GM19324 (cell line): ENCODE measurements around the gene LCNL1.

ENCODE experiments used
- ATAC-seq: cut with Tn5 transposase; IDR thresholded peaks from one replicate; pipeline ENCODE4 v1.9.1; 2021; ENCODE audit warnings: mild to moderate bottlenecking, moderate library complexity; ENCODE audit not compliant: unreplicated experiment, low FRiP score

LCNL1 gene

GRCh38 chr9:137034039-137034708 is 51.4 kb downstream of the LCNL1 start:
- ATAC-seq = no peak

DNA sequence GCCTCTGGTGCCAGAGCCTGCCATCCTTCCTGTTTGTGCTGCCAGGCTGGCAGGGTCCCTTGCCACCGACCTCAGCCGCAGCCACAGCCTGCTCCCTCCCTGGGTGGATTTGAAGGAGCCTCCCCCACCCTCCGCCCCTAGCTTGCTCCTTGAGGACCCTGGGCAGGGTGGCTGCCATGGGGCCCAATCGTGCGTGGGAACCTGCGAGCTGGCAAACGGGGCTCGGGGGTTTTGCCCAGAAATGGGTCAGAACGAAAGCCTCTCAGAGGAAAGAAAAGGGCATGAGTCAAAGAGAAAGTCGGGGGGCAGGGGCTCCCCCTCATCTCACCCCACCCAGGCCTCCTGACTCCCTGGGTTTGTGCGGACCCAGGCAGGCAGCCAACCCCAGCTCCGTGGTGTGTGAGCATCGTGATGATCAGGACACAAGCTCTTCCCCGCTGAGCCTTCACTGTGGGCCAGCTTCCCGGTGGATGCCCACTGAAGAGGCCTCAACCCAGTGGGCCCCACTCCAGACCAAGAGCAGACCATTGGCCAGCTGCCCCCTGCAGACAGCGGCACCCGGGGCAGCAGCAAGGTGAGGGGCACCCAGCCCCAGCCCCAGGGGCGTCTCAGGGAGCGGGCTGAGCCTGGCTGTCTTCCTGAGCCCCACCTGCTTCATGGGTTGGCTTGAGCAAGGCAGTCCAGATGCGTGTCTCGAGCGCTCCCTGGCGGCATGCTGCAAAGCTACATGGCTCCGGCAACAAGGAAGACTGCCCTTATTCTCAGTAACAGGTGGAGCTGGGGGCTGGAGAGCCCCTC is 52.1 kb downstream of the LCNL1 start:
- no peak for ATAC-seq
